ENCODE data around the gene PAIP1. TPM values are rescaled to one million over a fixed set of nuclear protein-coding genes. Genes with fewer than 3 reads are reported as not detected.

PAIP1 gene
- total and polyA plus RNA-seq, 2 donors (not counting 3 experiments of a cell fraction or from before 2014, with no cell fraction given): 69.1 to 90.1 TPM

DNA sequence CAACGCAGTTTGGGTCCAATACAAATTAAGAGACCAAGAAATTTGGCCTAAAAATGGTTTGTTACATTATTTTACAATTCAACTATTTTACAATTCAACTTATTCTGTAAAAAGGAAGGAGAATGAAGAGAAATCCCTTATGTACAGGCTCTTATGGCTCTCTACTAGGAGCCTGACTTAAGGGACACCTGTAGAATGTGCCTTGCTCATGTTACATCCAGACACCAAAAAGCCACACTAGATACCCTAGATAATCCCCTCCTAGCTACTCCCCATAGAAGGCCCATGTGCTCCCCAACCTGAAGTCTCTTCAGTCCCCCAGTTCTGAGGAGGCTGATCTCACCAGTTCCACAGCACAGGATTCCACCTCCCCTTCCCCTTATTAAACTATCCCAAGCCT is 32.0 kb upstream of the PAIP1 start:
- no peak overlapping the region for H3K4me3 ChIP-seq (replicated peaks in 1 of 3; ENCODE audit: insufficient read depth in 1 of 3, low read depth in 1 of 3, low read length in 3 of 3)
- no peak overlapping the region for H3K9ac ChIP-seq (replicated peaks; ENCODE audit: extremely low read depth, insufficient read depth, low read length)
- no peak overlapping the region for H2AFZ ChIP-seq (ENCODE audit: low read depth, low read length)
- no peak overlapping the region for H3K4me2 ChIP-seq (ENCODE audit: insufficient read depth, low read length)
- dilution Hi-C loops (cut with MboI; ENCODE audit: extremely low pct_ligation_motif_present, low sequenced_read_pairs) (no loop called here), intact Hi-C loops (cut with micrococcal nuclease) (no loop called here)
- H3K9me3 ChIP-seq (replicated peaks; ENCODE audit: control insufficient read depth, insufficient read depth, low read length): no peaks in the 10 kb centered on the region
- ChIA-PET CTCF (interaction anchor here (1.0 to 1.4 kb wide), 2 partner anchors 11 to 14 kb away, joined by 3 read pairs; partner anchors contain the start of gene NNT), POLR2A (no interaction called here)
- DNase-seq (ENCODE audit: low read depth, low spot score) (no peak), FAIRE-seq (no peak)
- no TSS peak for BruUV-seq (replicated peaks)
- H3K9me1 ChIP-seq (replicated peaks; ENCODE audit: control insufficient read depth, extremely low read depth, insufficient read depth, low read length): no peaks in the 10 kb centered on the region
- H3K36me3 ChIP-seq (ENCODE audit: control insufficient read depth in 2 of 2, extremely low read depth in 1 of 2, insufficient read depth in 2 of 2, low read length in 2 of 2): no peaks in the 10 kb centered on the region
- no peaks in the 10 kb centered on the region for H4K20me1 ChIP-seq (replicated peaks; ENCODE audit: control insufficient read depth, extremely low read depth, insufficient read depth, low read length)
- no peaks in the 10 kb centered on the region for H3K27me3 ChIP-seq (ENCODE audit: control insufficient read depth in 2 of 2, insufficient read depth in 2 of 2, low read length in 2 of 2)
- no peaks in the 10 kb centered on the region for H3K79me2 ChIP-seq (ENCODE audit: control insufficient read depth, insufficient read depth, low read length)
- no peak overlapping the region for H3K27ac ChIP-seq (ENCODE audit: insufficient read depth, low read depth, low read length)
- H3K4me1 ChIP-seq (ENCODE audit: control insufficient read depth, extremely low read depth, insufficient read depth, low read length): no peaks in the 10 kb centered on the region
- TF ChIP-seq GATA2 (IDR thresholded peaks at IDR 0.05; ENCODE audit: insufficient read depth, insufficient read length, low read depth, low read length): no peak
- TF ChIP-seq EZH2 (IDR thresholded peaks at IDR 0.05; ENCODE audit: borderline replicate concordance, low read depth, low read length, severe bottlenecking): no peak
- no peak for TF ChIP-seq POLR2A (IDR thresholded peaks at IDR 0.05; ENCODE audit: low read depth, low read length)

GRCh38 chr5:43584166-43584699 is 27.4 kb upstream of the PAIP1 start:
- H3K9ac ChIP-seq (replicated peaks; ENCODE audit: extremely low read depth, insufficient read depth, low read length): no peak overlapping the region
- ChIA-PET CTCF (no interaction called here), POLR2A (no interaction called here)
- H3K79me2 ChIP-seq (ENCODE audit: control insufficient read depth, insufficient read depth, low read length): no peaks in the 10 kb centered on the region
- DNase-seq (ENCODE audit: low read depth, low spot score): no peak
- no peak for FAIRE-seq
- H2AFZ ChIP-seq (ENCODE audit: low read depth, low read length): no peak overlapping the region
- no peaks in the 10 kb centered on the region for H3K4me1 ChIP-seq (ENCODE audit: control insufficient read depth, extremely low read depth, insufficient read depth, low read length)
- no peak overlapping the region for H3K4me3 ChIP-seq (replicated peaks in 1 of 3; ENCODE audit: insufficient read depth in 1 of 3, low read depth in 1 of 3, low read length in 3 of 3)
- H3K9me3 ChIP-seq (replicated peaks; ENCODE audit: control insufficient read depth, insufficient read depth, low read length): no peaks in the 10 kb centered on the region
- H3K27me3 ChIP-seq (ENCODE audit: control insufficient read depth in 2 of 2, insufficient read depth in 2 of 2, low read length in 2 of 2): no peaks in the 10 kb centered on the region
- no peak overlapping the region for H3K27ac ChIP-seq (ENCODE audit: insufficient read depth, low read depth, low read length)
- TF ChIP-seq, protein P1, sequence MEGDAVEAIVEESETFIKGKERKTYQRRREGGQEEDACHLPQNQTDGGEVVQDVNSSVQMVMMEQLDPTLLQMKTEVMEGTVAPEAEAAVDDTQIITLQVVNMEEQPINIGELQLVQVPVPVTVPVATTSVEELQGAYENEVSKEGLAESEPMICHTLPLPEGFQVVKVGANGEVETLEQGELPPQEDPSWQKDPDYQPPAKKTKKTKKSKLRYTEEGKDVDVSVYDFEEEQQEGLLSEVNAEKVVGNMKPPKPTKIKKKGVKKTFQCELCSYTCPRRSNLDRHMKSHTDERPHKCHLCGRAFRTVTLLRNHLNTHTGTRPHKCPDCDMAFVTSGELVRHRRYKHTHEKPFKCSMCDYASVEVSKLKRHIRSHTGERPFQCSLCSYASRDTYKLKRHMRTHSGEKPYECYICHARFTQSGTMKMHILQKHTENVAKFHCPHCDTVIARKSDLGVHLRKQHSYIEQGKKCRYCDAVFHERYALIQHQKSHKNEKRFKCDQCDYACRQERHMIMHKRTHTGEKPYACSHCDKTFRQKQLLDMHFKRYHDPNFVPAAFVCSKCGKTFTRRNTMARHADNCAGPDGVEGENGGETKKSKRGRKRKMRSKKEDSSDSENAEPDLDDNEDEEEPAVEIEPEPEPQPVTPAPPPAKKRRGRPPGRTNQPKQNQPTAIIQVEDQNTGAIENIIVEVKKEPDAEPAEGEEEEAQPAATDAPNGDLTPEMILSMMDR (IDR thresholded peaks at IDR 0.05; ENCODE audit: extremely low read depth in 1 of 2, insufficient read depth in 1 of 2, low read depth in 1 of 2, low read length in 2 of 2): no peak
- TF ChIP-seq POLR2AphosphoS5 (IDR thresholded peaks at IDR 0.05; ENCODE audit: insufficient read depth, low read depth, low read length) (no peak), MYC (IDR thresholded peaks at IDR 0.05; ENCODE audit: low read depth, low read length) (no peak), JUN (IDR thresholded peaks at IDR 0.05; ENCODE audit: borderline replicate concordance, insufficient read depth, insufficient read length, low read depth) (no peak), POLR2A (IDR thresholded peaks at IDR 0.05; ENCODE audit: low read depth, low read length) (no peak), FOS (IDR thresholded peaks at IDR 0.05; ENCODE audit: borderline replicate concordance, insufficient read depth, low read length) (no peak), GATA2 (IDR thresholded peaks at IDR 0.05; ENCODE audit: insufficient read depth, insufficient read length, low read depth, low read length) (no peak), MAX (IDR thresholded peaks at IDR 0.05; ENCODE audit: insufficient read depth, insufficient read length) (no peak), EZH2 (IDR thresholded peaks at IDR 0.05; ENCODE audit: borderline replicate concordance, low read depth, low read length, severe bottlenecking) (no peak)
- no peak overlapping the region for H3K4me2 ChIP-seq (ENCODE audit: insufficient read depth, low read length)
- dilution Hi-C loops (cut with MboI; ENCODE audit: extremely low pct_ligation_motif_present, low sequenced_read_pairs) (no loop called here), intact Hi-C loops (cut with micrococcal nuclease) (no loop called here)
- BruUV-seq (replicated peaks): no TSS peak
- H3K36me3 ChIP-seq (ENCODE audit: control insufficient read depth in 2 of 2, extremely low read depth in 1 of 2, insufficient read depth in 2 of 2, low read length in 2 of 2): no peaks in the 10 kb centered on the region
- H3K9me1 ChIP-seq (replicated peaks; ENCODE audit: control insufficient read depth, extremely low read depth, insufficient read depth, low read length): no peaks in the 10 kb centered on the region
- no peaks in the 10 kb centered on the region for H4K20me1 ChIP-seq (replicated peaks; ENCODE audit: control insufficient read depth, extremely low read depth, insufficient read depth, low read length)
